GM21447 (cell line): ENCODE measurements around the gene INSIG1.

Experiments used
- ATAC-seq: cut with Tn5 transposase; IDR thresholded peaks from one replicate; pipeline ENCODE4 v1.9.1; 2021; ENCODE audit not compliant: unreplicated experiment

INSIG1 gene

GRCh38 chr7:155284496-155285274, 13.0 kb upstream of the INSIG1 start:
- ATAC-seq, result no peak

DNA sequence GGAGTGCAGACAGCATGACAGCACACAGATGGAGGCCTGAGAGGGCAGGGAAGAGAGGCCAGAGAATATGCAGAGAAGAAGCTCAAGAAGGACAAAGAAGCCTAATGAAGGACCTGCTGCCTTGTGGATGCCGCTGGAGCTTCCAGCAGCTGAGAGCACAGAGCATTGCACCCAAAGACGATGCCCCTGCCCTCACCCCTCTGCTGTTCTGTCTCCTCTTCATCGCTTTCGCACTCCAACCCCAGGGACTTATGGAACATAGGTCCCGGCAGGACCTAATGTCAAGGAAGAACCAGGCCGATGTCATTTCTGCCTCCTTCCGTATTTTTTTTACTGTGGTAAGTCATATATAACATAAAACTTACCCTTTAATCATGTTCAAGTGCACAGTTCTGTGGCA, 12.3 kb upstream of the INSIG1 start:
- no peak for ATAC-seq

DNA sequence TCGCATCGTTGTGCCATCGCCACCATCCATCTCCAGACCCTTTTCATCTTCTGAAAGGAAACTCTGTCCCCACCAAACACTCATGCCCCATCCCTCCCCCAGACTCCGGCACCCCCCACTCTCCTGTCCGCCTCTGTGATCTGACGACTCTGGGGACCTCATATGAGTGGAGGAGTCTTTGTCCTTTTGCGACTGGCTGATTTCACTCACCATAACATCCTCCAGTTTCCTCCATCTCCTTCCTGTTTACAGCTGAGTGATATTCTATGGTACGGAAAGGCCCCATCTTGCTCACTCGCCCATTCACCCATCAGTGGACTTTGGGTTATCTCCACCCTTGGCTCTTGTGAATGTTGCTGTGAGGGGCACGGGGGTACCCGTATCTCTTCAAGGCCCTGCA, 11.8 kb upstream of the INSIG1 start:
- no peak for ATAC-seq

- no peak for ATAC-seq
Measured at GRCh38 chr7:155286686-155287085, 11.0 kb upstream of the INSIG1 start.

DNA sequence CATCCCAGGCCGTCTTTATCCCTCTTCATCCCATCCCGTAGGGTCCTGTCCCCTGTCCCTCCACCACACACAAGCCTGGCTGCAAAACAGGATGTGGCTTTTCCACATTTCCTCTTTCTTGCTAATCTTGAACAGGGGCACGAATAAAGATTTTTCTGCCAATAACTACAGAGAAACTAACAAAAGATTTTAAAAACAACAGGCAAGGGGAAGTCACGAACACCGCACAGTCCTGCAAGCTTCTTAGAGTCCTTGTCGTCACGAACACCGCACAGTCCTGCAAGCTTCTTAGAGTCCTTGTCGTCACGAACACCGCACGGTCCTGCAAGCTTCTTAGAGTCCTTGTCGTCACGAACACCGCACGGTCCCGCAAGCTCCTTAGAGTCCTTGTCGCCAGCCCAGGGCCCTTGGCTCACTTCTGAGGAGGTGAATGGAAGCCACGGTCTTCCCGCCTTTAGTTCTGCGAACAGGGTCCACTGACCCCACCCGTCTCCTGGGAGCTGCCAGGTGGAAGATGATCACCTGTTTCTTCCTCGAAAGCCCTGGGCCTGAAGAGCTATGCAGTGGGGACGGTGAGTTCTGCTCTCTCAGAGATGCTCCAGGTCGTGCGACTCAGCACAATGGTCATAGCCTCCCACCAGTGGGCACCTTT, 10.3 kb upstream of the INSIG1 start:
- no peak for ATAC-seq

DNA sequence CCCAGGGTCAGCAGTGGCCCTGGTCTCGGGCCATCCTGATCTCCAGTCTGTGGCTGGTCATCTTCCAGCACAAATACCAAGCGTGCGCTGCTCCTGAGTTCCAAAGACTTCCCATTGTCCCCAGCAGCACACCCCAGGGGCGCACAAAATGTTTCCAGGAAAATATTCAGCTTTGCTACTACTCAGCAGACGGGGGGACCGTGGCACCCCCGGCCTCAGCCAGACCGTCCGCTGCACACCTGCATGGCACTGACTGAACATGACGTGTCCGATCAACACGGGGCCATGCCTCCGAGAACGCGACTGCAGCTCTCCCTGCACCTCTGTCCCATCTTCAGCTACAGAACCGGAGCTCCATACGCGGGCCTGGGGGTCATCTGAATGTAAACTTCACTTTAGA, 9.6 kb upstream of the INSIG1 start:
- ATAC-seq, result no peak

- ATAC-seq, result no peak
Measured at GRCh38 chr7:155289107-155289506, 8.6 kb upstream of the INSIG1 start.

GRCh38 chr7:155289949-155290501, 7.7 kb upstream of the INSIG1 start:
- ATAC-seq, result no peak

GRCh38 chr7:155291045-155291530, 6.6 kb upstream of the INSIG1 start:
- no peak for ATAC-seq

- no peak for ATAC-seq
Measured at GRCh38 chr7:155291729-155292128, 5.9 kb upstream of the INSIG1 start.

DNA sequence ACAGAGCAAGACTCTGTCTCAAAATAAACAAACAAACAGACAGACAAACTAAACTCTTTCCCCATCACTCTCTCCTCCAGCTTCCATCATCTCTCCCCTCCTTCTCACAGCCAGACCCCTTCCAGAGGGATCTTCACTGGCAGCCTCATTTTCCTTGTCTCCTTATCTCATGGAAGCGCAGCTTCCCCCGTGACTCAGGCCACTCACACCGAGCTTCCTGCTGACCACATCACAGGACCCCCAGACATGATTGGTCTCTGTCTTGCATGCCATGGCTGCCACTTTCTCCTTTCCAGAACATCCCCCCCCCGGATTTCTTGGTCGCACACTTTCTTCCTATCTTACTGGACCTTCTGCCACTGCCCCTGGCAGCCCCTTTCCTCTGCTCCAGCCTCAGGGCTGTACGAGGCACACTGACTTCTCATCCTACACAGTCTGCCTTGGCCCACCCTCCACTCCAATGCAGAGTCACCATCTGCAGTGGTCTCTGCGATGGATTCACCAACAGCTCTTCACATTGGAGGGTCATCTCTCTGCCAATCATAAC, 4.9 kb upstream of the INSIG1 start:
- ATAC-seq, result no peak

GRCh38 chr7:155293721-155294510, 3.8 kb upstream of the INSIG1 start:
- ATAC-seq, result no peak

- ATAC-seq, result no peak
Measured at GRCh38 chr7:155294511-155294778, 3.2 kb upstream of the INSIG1 start.

DNA sequence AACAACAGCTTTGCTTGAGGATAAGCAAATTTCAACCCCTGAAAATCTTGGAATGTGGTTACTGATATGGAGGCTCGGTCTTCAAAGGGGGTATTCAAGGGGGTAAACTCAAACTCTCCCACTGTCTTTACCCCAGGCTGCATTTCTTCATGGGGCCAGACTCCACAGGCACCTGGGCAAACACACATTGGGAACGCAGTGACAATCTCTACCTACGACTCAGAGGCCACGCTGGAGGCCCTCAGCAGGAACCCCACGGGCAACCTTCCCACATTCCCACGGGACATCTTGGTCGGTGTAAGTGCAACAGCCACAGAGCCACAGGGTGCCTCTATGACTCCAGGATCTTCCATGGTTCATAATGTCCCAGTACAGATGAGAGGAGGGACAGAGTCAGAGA, 2.2 kb upstream of the INSIG1 start:
- no peak for ATAC-seq

GRCh38 chr7:155296006-155296787, 1.5 kb upstream of the INSIG1 start:
- ATAC-seq, result no peak

DNA sequence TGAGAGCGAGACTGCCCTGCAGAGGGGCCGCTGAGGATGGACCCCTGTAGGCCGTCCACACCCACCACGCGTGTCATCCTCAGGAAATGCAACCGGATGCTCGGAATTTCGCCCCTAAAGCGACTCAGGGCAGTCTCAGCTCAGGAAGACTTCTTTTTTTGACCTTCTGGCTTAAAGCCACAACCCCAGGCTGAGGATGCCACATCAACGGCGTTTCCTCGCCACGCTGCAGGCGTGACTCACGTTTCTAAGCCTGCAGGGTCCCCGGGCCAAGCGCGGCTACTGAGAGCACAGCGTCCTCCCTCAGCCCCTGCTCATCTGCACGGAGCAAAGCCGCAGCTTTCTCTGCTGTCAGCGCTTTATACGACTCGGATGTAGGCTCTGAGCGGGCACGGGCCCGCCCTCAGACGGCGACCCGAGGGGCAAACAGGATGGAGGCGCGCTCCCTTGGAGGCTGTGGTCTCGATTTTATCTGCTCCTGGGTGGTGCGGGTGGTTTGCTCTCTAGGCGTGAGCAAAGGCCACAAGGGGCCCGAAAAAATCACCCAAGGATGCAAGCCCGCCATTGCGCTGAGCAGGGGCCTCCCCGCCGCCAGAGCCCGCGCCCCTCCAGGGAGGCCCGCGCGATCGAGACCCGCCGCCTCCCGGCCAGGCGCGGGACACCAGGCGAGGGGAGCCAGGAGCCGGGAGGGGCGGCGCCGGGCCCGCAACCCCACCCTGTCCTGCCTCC, 726 bp upstream of the INSIG1 start:
- peak; percentile 13 for ATAC-seq

DNA sequence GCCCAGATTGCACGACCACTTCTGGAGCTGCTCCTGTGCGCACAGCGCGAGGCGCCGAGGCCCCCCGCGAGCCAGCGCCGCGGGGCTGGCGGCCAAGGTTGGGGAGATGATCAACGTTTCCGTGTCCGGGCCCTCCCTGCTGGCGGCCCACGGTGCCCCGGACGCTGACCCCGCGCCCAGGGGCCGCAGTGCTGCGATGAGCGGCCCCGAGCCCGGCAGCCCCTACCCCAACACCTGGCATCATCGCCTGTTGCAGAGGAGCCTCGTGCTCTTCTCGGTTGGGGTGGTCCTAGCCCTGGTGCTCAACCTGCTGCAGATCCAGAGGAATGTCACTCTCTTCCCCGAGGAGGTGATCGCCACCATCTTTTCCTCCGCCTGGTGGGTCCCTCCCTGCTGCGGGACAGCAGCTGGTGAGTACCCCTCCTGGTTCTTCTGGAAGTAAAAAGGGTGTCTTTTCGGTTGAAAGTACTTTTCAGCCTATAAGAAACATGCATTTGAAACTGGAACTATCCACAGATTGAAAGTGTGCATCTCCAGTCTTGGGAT, 683 bp downstream of the INSIG1 start:
- peak; percentile 3 for ATAC-seq

DNA sequence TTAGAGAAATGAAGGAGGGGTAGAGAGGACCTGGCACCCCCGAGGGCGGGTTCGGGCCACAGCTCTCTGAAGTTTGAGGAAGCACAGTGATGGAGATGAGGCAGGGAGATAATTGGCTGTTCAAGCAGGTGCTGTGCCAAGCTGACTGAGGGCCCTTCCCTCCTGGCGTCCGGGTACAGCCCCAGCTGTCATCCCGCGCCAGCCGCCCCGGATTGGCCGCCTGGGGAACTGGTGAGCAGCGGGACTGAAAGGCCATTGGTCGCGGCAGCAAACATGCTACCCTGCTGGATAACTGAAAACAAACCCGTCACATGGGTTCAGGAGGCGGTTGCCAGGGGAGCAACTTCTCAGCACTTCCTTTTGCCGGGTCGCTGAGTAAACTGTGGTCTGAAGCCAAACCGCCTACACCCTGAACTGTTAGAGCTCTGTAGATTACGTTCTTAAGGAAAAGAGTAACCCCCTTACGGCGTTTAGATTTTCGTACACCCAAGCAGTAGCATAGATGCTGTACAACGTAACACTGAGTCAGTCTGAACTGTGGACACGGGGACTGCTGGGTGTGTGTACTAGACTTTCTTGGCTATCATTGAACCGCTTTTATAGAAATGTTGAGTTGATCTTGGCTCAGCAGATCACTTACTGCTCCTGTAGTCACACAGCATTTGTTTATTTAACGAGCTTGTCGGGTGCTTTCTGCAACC, 1.3 kb downstream of the INSIG1 start:
- ATAC-seq, result peak; percentile 70
